Kidney epithelial cell (primary cell): ENCODE data around the gene RGS5. TPM values are rescaled to one million over a fixed set of nuclear protein-coding genes. Genes with fewer than 3 reads are reported as not detected.

Experiments
- DNase-seq: peaks from one replicate; pipeline ENCODE4 v3.0.0-alpha.2; 2010; ENCODE audit warnings: low read depth
- H3K27me3 ChIP-seq: 2 replicates; pipeline ENCODE4 v1.6.0; 2011; ENCODE audit warnings: low read length; ENCODE audit not compliant: control insufficient read depth, insufficient read depth
- H3K36me3 ChIP-seq: 2 replicates; pipeline ENCODE4 v1.5.1; 2011; ENCODE audit warnings: low read length; ENCODE audit not compliant: control insufficient read depth, insufficient read depth
- H3K4me3 ChIP-seq: 2 replicates; pipeline ENCODE4 v1.5.1; 2011; ENCODE audit warnings: low read depth, mild to moderate bottlenecking, control low read depth, low read length
- CTCF ChIP-seq: IDR thresholded peaks from 2 replicates; pipeline ENCODE4 v1.5.1; 2011; ENCODE audit warnings: mild to moderate bottlenecking, moderate library complexity, low read length, control low read depth, inconsistent platforms; ENCODE audit not compliant: insufficient read depth, poor library complexity, severe bottlenecking
- total RNA-seq: library from RNA; depleted of rRNA; stranded (reverse); fragments of >200 nt; gene quantifications from 2 replicates; pipeline ENCODE4 v1.2.3, GENCODE V29; 2015

Gene RGS5
- total RNA-seq, 1 donor from 2014 or later = 1.8 TPM

GRCh38 chr1:163191301-163191700 lies 11.4 kb downstream of the RGS5 start:
- Histone ChIP-seq H3K27me3 (no peaks in the 10 kb centered on the region), H3K36me3 (no peaks in the 10 kb centered on the region), H3K4me3 (no peak overlapping the region)
- no peak for TF ChIP-seq CTCF
- no peak for DNase-seq

GRCh38 chr1:163188947-163189346 lies 13.8 kb downstream of the RGS5 start:
- DNase-seq = no peak
- TF ChIP-seq CTCF = no peak
- Histone ChIP-seq H3K36me3 (no peaks in the 10 kb centered on the region), H3K4me3 (no peak overlapping the region), H3K27me3 (no peaks in the 10 kb centered on the region)

GRCh38 chr1:163187849-163188248 lies 14.9 kb downstream of the RGS5 start:
- no peaks in the 10 kb centered on the region for H3K36me3 ChIP-seq
- H3K4me3 ChIP-seq = no peak overlapping the region
- DNase-seq = no peak
- TF ChIP-seq CTCF = no peak
- no peaks in the 10 kb centered on the region for H3K27me3 ChIP-seq

- TF ChIP-seq CTCF = no peak
- no peaks in the 10 kb centered on the region for H3K36me3 ChIP-seq
- H3K4me3 ChIP-seq = no peak overlapping the region
- no peak for DNase-seq
- no peaks in the 10 kb centered on the region for H3K27me3 ChIP-seq
Measured at GRCh38 chr1:163186862-163187261, 15.9 kb downstream of the RGS5 start.

GRCh38 chr1:163182330-163182949 lies 20.3 kb downstream of the RGS5 start:
- no peaks in the 10 kb centered on the region for H3K27me3 ChIP-seq
- H3K36me3 ChIP-seq = no peaks in the 10 kb centered on the region
- no peak for DNase-seq
- no peak overlapping the region for H3K4me3 ChIP-seq
- no peak for TF ChIP-seq CTCF

GRCh38 chr1:163178628-163179027 lies 24.1 kb downstream of the RGS5 start:
- Histone ChIP-seq H3K36me3 (no peaks in the 10 kb centered on the region), H3K4me3 (no peak overlapping the region), H3K27me3 (no peaks in the 10 kb centered on the region)
- TF ChIP-seq CTCF = no peak
- DNase-seq = no peak
